Endothelial cell (in vitro differentiated cells): ENCODE data around the gene CD69. TPM values are rescaled to one million over a fixed set of nuclear protein-coding genes. Genes with fewer than 3 reads are reported as not detected.

ENCODE experiments used
- DNase-seq: peaks from one replicate; pipeline ENCODE4 v3.0.0; 2021; ENCODE audit warnings: low spot score
- H3K27ac Mint-ChIP-seq: one replicate; pipeline ENCODE4 v1.8.0; 2021; ENCODE audit warnings: mixed read lengths, inconsistent platforms; ENCODE audit not compliant: unreplicated experiment
- H3K27me3 Mint-ChIP-seq: one replicate; pipeline ENCODE4 v1.8.0; 2021; ENCODE audit warnings: mild to moderate bottlenecking, moderate library complexity, mixed read lengths, inconsistent platforms; ENCODE audit not compliant: unreplicated experiment
- H3K36me3 Mint-ChIP-seq: one replicate; pipeline ENCODE4 v1.8.0; 2021; ENCODE audit warnings: mild to moderate bottlenecking, low read depth, mixed read lengths, inconsistent platforms; ENCODE audit not compliant: unreplicated experiment
- H3K4me1 Mint-ChIP-seq: one replicate; pipeline ENCODE4 v1.8.0; 2021; ENCODE audit warnings: mild to moderate bottlenecking, mixed read lengths, inconsistent platforms; ENCODE audit not compliant: unreplicated experiment
- H3K4me3 Mint-ChIP-seq: one replicate; pipeline ENCODE4 v1.8.0; 2021; ENCODE audit warnings: mild to moderate bottlenecking, mixed read lengths, inconsistent platforms; ENCODE audit not compliant: unreplicated experiment
- H3K9me3 Mint-ChIP-seq: one replicate; pipeline ENCODE4 v1.8.0; 2021; ENCODE audit warnings: mixed read lengths, inconsistent platforms; ENCODE audit not compliant: unreplicated experiment
- long read RNA-seq: library from polyadenylated mRNA; unstranded; transcript quantifications from one replicate; pipeline ENCODE4 v2.0.0, GENCODE V29; 2020; ENCODE audit not compliant: unreplicated experiment
- total RNA-seq: library from RNA; stranded (reverse); fragmentation: NEBNext Ultra II Directional; extraction: Animal tissue kit (Norgen Biotek cat#: 25700); gene quantifications from one replicate; pipeline ENCODE4 v1.2.1, GENCODE V29; 2021; ENCODE audit not compliant: unreplicated experiment
- TF ChIP-seq, protein P1 (sequence below): fragments of 200-600 bp; sonication (generic); IDR thresholded peaks from one replicate; pipeline ENCODE4 v1.5.0; 2021; ENCODE audit warnings: antibody characterized with exemption; ENCODE audit not compliant: unreplicated experiment

Gene CD69
- total RNA-seq = 0.69 TPM
- long read RNA-seq = 0 reads

DNA sequence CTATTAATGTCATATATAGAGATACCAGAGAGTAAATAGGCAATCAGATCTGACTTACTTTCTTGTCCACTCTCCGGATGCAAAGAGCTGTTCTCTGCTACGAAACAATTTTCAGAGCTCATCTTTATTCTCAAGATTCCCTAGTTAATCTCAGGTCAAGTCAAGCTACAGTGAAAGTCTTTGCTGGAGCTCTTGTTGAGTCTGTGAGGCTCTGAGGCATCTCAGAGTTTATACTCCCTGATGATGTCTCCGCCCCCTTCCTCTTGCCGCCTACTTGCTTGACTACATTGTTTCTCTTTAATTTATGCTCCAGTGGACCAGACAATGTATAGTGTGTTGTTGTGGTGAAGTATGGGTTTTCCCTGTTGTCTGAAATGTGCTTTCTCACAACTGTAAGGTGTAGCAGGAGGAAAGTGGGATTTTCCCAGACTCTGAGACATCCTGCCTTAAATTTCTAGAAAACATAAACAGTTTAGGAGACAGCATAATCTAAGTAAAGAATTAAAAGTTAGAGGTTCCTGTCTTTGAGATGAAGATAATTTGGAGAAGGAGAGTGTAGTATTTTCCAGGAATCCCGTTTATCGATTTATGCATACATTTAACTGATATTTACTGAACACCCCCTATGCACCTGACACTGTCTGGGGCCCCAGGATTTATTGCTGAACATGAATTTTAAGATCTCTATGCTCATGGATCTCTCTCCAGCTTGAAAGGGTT, at the start of gene CD69:
Gene CD69, minus strand, starts transcription at position 203 of the 720 bp plus-strand sequence. Its CDS starts 81 bp downstream, at position 122.
- Mint-ChIP-seq H3K4me1 (peaks cover 22% of the 10 kb centered on the region), H3K27ac (peak within 1 kb of the TSS; percentile 61), H3K9me3 (no peaks in the 10 kb centered on the region), H3K4me3 (no peak within 1 kb of the TSS), H3K36me3 (no peaks in the 10 kb centered on the region), H3K27me3 (no peaks in the 10 kb centered on the region)
- TF ChIP-seq, protein P1, sequence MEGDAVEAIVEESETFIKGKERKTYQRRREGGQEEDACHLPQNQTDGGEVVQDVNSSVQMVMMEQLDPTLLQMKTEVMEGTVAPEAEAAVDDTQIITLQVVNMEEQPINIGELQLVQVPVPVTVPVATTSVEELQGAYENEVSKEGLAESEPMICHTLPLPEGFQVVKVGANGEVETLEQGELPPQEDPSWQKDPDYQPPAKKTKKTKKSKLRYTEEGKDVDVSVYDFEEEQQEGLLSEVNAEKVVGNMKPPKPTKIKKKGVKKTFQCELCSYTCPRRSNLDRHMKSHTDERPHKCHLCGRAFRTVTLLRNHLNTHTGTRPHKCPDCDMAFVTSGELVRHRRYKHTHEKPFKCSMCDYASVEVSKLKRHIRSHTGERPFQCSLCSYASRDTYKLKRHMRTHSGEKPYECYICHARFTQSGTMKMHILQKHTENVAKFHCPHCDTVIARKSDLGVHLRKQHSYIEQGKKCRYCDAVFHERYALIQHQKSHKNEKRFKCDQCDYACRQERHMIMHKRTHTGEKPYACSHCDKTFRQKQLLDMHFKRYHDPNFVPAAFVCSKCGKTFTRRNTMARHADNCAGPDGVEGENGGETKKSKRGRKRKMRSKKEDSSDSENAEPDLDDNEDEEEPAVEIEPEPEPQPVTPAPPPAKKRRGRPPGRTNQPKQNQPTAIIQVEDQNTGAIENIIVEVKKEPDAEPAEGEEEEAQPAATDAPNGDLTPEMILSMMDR = no peak
- no peak for DNase-seq

DNA sequence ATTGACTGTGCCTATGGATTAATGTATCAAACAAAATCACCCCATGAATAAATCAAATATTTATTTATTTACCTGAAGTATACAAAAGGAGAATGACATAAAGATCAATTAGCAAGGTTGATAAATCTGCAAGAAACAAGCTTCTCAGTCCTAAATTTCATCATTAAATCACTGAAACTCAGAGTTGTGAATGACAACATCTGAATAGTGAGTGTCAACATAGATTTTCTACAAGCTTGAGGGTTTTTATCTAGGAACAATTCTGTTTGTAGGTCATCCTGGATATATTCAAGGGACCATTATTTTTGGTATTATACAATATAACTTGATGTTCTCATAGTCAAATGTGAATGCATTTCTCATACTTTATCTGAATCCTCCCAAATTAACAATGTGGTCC, 49.2 kb upstream of the CD69 start:
- Mint-ChIP-seq H3K9me3 (no peaks in the 10 kb centered on the region), H3K4me1 (peaks cover 3% of the 10 kb centered on the region), H3K4me3 (no peak overlapping the region), H3K27me3 (peaks cover 4% of the 10 kb centered on the region), H3K36me3 (no peaks in the 10 kb centered on the region), H3K27ac (no peak overlapping the region)
- DNase-seq = no peak
- TF ChIP-seq, protein P1 = no peak

DNA sequence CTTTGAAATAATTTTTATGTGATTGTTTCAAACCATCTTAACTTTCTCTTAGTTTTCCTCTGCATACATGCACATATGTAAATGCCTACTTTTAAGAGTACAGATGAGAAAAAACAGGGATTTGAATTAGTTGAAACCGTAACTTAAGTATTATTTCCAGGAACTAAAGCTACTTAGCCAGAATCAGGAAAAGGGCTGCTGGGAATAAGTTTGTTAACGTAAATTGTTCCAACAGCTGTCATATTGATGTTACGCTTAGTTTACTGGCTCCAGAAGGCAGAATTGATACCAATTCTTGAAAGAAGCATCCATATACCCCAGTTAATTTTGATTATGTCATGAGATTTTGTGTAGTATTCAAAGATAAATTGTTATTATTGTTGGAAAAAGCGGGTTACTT, 48.6 kb upstream of the CD69 start:
- Mint-ChIP-seq H3K4me3 (no peak overlapping the region), H3K27me3 (peaks cover 4% of the 10 kb centered on the region), H3K27ac (no peak overlapping the region), H3K36me3 (no peaks in the 10 kb centered on the region), H3K9me3 (no peaks in the 10 kb centered on the region), H3K4me1 (peaks cover 3% of the 10 kb centered on the region)
- TF ChIP-seq, protein P1 = no peak
- DNase-seq = no peak

DNA sequence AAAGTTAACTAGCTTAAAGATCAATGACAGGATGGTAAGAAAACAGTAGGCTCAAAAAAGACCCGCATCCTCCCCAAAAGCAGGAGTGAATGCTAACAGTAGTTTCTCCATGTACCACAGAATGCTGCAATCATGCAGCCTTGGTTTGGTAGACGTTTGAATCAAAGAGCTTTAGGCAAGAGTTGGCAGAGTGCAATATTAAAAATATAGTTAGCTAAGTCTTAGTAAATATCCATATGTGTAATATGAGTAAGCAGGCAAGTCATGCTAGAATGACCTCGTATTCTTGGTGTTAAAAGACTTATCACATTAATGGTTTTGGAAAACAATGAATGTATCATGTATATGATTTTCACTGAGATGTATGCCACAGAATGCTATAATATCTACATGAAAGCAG, 47.8 kb upstream of the CD69 start:
- H3K36me3 Mint-ChIP-seq = no peaks in the 10 kb centered on the region
- H3K27ac Mint-ChIP-seq = no peak overlapping the region
- no peak overlapping the region for H3K4me3 Mint-ChIP-seq
- peaks cover 4% of the 10 kb centered on the region for H3K27me3 Mint-ChIP-seq
- DNase-seq = no peak
- TF ChIP-seq, protein P1 = no peak
- no peaks in the 10 kb centered on the region for H3K9me3 Mint-ChIP-seq
- peaks cover 3% of the 10 kb centered on the region for H3K4me1 Mint-ChIP-seq

DNA sequence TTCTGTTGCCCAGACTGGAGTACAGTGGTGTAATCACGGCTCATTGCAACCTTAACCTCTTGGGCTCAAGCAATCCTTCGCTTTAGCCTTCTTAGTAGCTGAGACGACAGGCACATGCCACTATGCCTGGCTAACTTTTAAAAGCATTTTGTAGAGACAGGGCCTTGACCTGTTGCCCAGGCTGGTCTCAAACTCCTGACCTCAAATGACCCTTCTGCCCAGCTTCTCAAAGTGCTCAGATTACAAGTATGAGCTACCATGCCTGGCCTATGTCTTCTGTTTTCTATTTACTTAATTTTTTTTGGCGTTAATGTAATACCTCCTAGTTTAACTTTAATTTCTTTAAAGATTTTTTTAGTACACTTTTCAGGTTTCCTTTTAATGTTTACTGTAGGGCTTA, 46.0 kb upstream of the CD69 start:
- Mint-ChIP-seq H3K27me3 (peaks cover 3% of the 10 kb centered on the region), H3K9me3 (no peaks in the 10 kb centered on the region), H3K36me3 (no peaks in the 10 kb centered on the region), H3K4me3 (no peak overlapping the region), H3K4me1 (no peaks in the 10 kb centered on the region), H3K27ac (no peak overlapping the region)
- TF ChIP-seq, protein P1 = no peak
- no peak for DNase-seq
